Right ventricle myocardium inferior (tissue), 1 donor: ENCODE measurements around the gene BRD3OS. TPM values are rescaled to one million over a fixed set of nuclear protein-coding genes. Genes with fewer than 3 reads are reported as not detected.

Experiments
- ATAC-seq: fragments of 200-7000 bp; cut with Tn5 transposase; one replicate; pipeline ENCODE4 v1.9.1; 2020; ENCODE audit warnings: mild to moderate bottlenecking, moderate library complexity
- DNase-seq: peaks from one replicate; pipeline ENCODE4 v3.0.0; 2021; ENCODE audit errors: missing footprints
- intact Hi-C: fragments of 100-400 bp; cut with DNase I; formaldehyde crosslinking; loops from one replicate; pipeline ENCODE4 v1.11.0; 2022
- long read RNA-seq: library from polyadenylated mRNA; unstranded; transcript quantifications from one replicate; pipeline ENCODE4 v2.0.0, GENCODE V29; 2021
- total RNA-seq: library from RNA; stranded (reverse); fragmentation: NEBNext Ultra II Directional; extraction: Animal tissue kit (Norgen Biotek cat#: 25700); gene quantifications from one replicate; pipeline ENCODE4 v1.2.1, GENCODE V29; 2021
- donor health status: DM: no; HTN: yes; CAD: no; lungs with severe emphysema.

BRD3OS gene, protein sequence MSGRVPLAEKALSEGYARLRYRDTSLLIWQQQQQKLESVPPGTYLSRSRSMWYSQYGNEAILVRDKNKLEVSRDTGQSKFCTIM
- 6.2 TPM for total RNA-seq
- long read RNA-seq, full-length matches to known transcripts = 3 of 8 reads
- long read RNA-seq, partial matches to known transcripts = 0 of 8 reads
- long read RNA-seq, other reads (novel, unspliced or antisense) = 5 of 8 reads

DNA sequence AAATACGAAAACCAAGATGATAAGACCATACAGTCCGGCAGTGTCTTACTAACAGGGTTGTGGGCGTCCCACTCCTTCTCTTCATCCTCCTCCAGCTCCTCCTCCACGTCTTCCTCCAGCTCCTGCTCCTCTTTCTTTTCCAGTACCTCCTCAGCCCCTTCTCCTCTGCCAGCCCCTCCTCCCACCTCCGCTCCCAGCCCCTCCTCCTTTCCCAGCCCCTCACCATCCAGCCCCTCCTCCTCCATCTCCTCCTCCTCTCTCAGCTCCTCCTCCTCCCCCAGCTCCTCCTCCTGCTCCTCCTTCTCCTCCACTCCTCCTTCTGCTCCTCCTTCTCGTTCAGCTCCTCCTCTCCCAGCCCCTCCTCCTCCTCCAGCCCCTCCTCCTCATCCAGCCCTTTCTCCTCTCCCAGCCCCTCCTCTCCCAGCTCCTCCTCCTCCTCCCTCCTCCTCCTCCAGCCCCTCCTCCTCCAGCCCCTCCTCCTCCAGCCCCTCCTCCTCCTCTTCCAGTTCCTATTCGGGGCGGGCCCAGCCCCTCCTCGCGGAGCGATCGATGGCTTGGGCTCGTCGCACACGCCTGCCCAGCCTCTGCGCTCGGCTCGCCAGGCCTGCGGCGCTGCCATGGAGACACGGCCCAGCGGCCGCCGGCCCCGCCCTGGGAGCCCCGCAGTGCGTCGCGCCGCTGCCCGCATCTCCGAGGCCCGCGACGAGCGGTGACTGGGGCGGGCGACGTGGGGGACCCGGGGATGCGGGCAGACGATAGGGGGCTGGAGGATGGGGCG, at the start of gene BRD3OS:
Gene BRD3OS (plus strand): TSS at position 654 of the 778 bp plus-strand sequence. CDS start 1,267 bp downstream, outside the sequence.
- peak; percentile 97 for ATAC-seq
- intact Hi-C loops = loop anchor here (1.0 kb wide), 1 partner anchor 43 kb away; the partner anchor contains the start of gene BRD3
- peak; percentile 99 for DNase-seq

DNA sequence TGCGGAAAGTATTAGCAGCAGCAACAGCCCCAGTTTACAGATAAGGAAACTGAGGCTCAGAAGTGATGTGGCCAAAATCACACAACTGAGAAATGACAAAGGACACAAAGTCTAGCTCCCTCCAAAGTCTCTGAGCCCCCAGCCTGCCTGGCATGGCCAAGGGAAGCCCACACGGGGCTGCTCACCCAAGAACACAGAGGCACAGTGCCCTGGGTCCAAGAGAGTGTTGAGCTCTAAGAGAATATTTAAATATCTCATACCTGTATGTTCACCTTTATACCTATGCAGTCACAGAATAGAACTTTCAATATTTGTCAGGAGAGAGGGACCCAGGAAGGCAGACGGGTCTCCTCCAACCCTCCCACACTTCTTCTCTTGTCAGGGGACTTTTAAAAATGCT, 49.8 kb upstream of the BRD3OS start:
- intact Hi-C loops = no loop called here
- DNase-seq = no peak
- no peak for ATAC-seq

DNA sequence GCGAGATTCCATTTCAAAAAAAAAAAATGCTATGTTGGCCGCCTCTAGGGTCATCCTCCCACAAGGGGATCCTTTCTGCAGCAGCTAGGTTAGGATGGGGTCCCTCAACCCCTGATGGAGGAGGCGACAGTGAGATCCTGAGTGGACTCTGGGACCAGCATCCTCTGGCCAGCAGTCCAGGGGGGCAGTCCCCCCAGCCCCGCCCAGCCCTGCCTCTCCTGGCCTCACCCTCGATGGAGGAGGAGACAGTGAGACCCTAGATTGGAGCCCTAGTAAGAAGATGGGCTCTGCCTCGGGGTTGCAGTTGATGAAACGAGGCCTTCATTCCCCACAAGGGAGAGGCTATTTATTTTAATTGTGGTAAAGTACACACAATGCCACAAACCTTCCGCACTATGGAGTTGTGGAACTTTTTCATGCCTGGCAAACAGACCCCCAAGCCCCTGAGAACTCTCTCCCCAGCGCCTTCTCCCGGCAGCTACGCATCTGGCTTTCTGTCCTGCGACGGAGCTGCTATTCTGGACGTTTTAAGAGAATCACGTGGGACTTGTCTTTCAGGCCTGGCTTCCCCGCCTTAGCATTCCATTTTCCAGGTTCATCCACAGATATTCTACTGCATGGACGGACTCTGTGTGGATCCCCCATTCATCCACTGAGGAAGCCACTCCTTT, 49.0 kb upstream of the BRD3OS start:
- no peak for ATAC-seq
- peak; percentile 23 for DNase-seq
- intact Hi-C loops = no loop called here

DNA sequence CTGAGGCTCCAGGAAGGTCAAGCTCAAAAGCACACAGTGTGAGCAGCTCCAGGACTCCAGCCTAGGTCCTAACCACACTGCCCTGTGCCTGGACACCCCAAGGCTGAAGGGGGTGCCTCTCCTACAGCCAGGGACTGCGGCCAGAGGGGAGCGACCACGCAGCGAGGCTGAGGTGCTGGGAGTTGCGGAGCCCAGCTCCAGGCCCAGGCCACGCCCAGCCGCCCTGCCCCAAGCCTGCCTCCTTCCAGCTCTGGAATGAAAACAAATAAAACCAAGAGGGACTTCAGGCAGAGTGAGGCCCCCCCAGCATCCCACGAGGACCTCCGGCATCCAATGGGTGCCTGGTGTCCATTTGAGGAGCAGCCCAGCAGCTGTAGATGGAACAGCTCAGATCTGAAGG, 48.4 kb upstream of the BRD3OS start:
- DNase-seq (peak; percentile 46), ATAC-seq (no peak)
- intact Hi-C loops = no loop called here

GRCh38 chr9:133977421-133978201, 47.7 kb upstream of the BRD3OS start:
- DNase-seq (peak; percentile 61), ATAC-seq (no peak)
- intact Hi-C loops = no loop called here

DNA sequence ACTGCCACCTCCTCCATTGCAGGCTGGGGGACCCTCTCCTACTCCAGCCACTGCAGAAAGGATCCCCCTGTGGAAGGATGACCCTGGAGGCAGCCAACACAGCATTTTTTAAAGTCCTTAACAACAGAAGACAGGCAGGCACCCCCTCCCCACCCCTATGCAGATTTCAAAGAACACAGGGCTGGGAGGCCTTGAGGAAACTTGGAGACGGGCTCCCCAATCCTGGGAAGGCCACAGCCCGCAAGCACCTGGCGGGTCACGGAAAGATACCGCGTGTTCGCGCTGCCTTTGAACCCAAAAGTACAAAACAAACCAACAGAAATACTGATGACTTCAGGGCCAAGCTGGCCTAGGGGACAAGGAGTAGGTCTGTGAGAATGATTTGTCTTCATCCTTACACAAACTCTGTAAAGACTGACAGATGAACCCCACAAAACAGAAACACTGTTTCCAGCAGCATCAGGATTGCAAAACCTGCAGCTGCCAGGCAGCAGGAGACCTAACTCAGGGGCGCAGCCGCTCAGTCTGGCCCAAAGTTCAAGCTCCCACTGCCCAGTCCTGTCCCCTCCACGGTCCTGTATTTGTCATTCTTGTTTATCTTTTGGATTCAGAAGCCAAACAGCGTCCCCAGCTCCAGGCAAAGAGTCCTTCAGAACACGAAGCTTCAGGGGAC, 46.9 kb upstream of the BRD3OS start:
- DNase-seq (peak; percentile 23), ATAC-seq (no peak)
- intact Hi-C loops = no loop called here

DNA sequence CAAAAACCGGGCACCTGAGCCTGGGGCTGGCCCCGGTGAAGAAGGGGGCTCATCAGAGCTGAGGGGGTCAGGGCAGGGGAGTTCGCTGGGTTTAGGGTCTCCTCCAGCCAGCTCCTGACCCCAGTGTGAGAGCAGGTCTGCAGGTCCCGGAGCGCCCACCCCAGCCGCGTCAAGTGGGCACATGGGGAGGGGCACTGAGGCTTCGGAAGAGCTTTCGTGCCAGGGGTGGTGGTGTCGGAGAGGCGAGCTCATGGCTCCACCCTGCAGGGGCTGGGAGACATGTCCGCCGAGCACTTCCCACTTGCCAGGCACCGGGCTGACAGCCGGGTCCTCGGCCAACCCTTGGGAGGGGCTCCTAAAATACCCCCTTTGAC, 46.4 kb upstream of the BRD3OS start:
- ATAC-seq (no peak), DNase-seq (peak; percentile 40)
- intact Hi-C loops = no loop called here

DNA sequence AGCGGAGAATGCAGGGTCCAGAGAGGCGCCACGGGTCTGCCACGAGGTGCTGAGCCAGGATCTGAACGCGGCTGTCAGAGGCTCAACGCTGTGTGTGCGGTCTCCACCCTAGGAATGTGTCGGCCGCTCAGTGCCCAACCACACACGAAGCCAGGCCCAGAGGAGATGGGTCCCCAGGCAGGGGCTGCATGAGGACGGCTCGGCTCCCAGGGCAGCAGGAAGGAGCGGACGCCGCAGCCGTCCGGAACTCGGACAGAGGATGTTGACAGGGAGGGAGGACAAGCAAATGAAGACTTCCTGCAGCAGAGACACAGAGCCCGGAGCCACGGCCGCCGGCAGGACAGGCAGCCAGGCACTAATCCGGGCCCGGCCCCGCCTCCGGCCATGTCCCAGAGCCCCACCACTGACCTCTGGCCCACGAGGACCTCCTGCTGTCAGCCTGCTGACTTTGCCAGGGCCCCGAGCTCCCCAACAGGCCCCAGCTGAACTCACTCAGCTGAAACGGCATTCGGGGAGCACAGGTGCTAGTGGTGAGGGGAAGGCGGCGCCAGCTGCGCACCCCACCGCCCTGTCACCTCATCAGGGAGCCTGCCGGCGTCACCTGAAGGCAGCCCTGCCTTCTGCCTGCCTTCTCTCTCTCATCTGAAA, 45.9 kb upstream of the BRD3OS start:
- DNase-seq (peak; percentile 70), ATAC-seq (peak; percentile 68)
- intact Hi-C loops = no loop called here

DNA sequence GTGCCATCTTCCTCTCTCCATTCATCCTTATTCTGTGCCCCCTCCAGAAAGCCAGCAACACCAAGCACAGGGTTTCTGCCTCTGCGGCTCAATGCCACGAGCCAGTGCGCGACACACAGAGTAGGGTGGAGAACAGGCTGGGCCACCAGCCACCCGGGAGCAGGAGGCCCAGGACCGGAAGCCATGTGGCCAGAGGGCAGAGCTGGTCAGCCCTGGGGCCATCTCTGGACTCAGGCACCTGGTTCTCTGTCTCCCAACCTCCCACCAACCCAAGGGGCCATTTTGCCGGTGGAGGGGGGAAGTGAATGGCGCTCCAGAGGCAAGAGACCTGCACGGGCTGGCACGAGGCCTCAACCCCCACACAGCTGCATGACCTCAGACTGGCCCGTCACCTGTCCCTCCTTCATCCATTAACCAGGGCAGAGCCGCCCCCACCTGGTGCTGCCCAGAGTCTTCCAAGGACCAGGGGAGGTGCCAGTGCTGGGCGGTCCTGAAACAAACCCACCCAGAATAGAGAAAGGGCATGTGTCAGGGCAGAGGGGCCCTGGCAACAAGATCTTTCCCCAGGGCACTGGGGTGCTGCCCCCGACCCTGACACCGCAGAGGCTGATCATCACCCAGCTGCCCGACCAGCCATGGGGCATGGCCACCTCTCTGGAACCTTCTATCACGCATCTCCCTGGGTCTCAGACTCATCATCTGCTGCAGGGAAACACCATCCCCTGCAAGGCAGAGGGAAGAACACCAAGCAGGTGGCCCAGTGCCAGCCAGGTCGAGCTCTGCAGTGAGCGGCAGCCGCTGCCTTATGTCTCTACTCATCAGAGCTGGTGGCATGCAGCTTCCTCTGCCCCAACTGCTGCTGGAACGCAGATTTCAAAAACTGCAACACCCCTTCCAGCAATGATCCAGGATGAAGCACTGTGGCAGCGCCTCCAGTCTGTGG, 45.1 kb upstream of the BRD3OS start:
- intact Hi-C loops = no loop called here
- DNase-seq = peak; percentile 65
- no peak for ATAC-seq

DNA sequence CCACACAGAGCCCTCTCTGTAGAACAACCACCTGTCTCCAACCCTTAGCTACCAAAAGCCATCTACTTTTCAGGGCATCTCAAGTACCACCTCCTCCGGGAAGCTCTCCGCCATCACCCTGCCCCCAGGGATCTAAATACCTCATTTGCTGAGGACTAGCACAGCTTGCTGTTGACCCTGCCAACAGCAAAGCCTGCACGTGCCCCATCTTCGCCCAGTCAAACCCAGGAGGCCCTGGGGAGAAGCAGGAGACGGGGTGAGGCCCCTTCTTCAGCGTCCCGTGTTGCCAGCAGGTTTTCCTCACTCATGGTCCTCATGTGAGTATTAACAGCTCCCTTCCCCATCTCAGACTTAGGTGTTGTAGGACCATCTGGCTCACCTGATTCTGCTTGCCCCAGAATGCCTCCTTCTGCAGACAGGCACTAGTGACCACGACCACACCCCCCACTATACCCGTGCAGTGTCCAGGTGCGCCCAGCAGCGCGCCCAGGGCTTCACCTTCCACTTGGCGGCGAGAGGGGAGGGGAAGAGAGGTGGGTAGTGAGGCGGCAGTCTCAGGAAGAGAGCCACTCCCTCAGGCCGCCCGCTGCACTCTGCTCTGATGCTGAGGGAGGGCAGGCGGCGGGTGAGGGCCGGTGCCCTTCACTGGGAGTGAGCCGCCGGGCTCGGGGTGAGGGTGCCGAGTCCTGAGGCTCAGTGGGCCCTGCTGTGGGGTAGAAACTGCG, 44.3 kb upstream of the BRD3OS start:
- intact Hi-C loops = no loop called here
- DNase-seq = peak; percentile 26
- no peak for ATAC-seq

DNA sequence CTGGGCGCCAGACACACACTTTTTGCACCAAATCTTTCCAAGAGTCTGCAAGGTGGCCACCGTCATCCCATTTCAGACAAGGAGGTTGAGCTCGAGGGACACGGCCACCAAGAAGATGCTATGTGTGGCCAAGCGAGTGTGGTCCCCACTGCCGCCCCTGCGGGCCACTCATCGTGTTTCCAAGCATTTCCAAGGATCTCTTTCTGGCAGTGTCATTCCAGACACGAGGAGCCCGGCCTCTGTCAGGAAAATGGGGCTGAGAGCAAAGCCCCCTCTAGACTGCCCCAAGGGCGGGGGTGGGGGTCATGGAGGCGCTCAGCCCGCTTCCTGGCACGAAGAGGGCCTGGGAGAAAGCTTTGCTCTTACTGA, 43.7 kb upstream of the BRD3OS start:
- intact Hi-C loops = no loop called here

GRCh38 chr9:133981958-133982681, 43.2 kb upstream of the BRD3OS start:
- DNase-seq (peak; percentile 54), ATAC-seq (no peak)
- intact Hi-C loops = no loop called here

More for the DNA sequence above, 43.7 kb upstream of the BRD3OS start:
- no peak for ATAC-seq
- DNase-seq = no peak

GRCh38 chr9:133982971-133983720, 42.1 kb upstream of the BRD3OS start:
- peak; percentile 33 for DNase-seq
- intact Hi-C loops = no loop called here
- ATAC-seq = no peak

GRCh38 chr9:133986061-133986460, 39.2 kb upstream of the BRD3OS start:
- DNase-seq = peak; percentile 44
- no peak for ATAC-seq
- intact Hi-C loops = no loop called here

DNA sequence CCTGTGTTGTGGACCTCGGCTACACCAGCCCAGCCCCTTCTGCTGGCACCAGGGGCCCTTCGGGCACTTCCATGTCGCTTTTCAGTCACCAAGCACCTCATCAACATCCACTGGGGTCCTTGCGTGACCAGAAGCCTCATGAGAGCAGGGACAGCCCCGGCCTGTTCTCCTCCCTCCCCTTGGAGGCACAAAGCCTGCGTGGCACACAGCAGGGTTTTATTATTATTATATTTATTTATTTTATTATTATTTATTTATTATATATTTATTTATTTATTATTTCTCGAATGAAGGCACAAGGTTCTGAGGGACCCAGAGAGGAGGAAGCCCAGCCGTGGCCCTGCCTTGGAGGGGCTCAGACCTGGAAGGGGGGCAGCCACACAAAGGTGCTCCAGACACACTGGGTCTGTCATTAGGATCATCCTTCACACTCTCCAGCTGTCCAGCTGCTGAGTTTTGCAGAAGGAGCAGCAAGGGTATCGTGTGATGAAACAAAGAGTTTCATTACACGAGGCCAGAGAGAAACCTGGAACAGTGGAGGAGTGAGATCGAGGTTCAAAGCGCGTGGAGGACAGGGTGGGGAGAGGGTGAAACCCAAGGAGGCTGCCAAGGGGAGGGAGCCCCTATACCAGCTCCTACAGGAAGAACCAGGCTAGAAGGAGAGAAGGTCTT, 38.4 kb upstream of the BRD3OS start:
- no peak for ATAC-seq
- intact Hi-C loops = no loop called here
- DNase-seq = peak; percentile 14
